ENCODE results near the gene APBB3.
"Not testable (repeated sequence)": the region's sequence is repeated elsewhere in the genome, so short reads cannot be mapped to it uniquely, and the experiment has no call there.

The APBB3 gene

DNA sequence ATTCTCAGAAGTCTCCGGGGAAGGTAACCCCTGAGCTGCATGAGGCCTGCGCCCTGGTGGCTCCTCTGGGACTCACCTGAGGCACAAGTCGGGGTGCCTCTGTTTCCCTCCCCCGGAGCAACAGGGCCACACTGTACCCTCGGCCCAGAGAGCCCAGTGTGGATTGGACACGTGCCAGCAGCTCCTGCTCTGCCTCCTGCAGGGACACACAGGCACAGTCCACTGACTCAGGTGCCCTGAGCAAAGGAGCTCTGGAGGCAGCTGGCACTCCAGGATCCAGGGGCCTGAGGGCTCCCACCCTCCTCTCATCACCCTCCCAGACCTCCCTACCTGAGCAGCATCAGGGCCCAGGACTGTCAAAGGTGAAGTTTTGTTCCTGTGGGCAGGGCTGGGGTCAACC lies 29.8 kb upstream of the APBB3 start:
- no peaks in the 10 kb centered on the region for H3K36me3 Mint-ChIP-seq (ENCODE audit: low read depth)
- H3K4me3 Mint-ChIP-seq = no peak overlapping the region
- no peaks in the 10 kb centered on the region for H3K9me3 Mint-ChIP-seq
- no peaks in the 10 kb centered on the region for H3K27me3 Mint-ChIP-seq
- intact Hi-C loops (cut with micrococcal nuclease) = loop anchor here (2.0 kb wide), 1 partner anchor 15 kb away; no protein-coding TSS in a partner anchor
- peaks cover 68% of the 10 kb centered on the region for H3K4me1 Mint-ChIP-seq (ENCODE audit: low read depth)
- H3K27ac Mint-ChIP-seq = peak overlapping the region; percentile 94

GRCh38 chr5:140593070-140593469 lies 28.7 kb upstream of the APBB3 start:
- H3K27me3 Mint-ChIP-seq; H3K9me3 Mint-ChIP-seq; H3K36me3 Mint-ChIP-seq (ENCODE audit: low read depth); intact Hi-C loops (cut with micrococcal nuclease): not testable (repeated sequence)
- H3K27ac Mint-ChIP-seq = peak overlapping the region; percentile 62
- peaks cover 79% of the 10 kb centered on the region for H3K4me1 Mint-ChIP-seq (ENCODE audit: low read depth)
- H3K4me3 Mint-ChIP-seq = peak overlapping the region; percentile 26

- peaks cover 2% of the 10 kb centered on the region for H3K9me3 Mint-ChIP-seq
- peak overlapping the region; percentile 61 for H3K4me3 Mint-ChIP-seq
- no peaks in the 10 kb centered on the region for H3K27me3 Mint-ChIP-seq
- no peaks in the 10 kb centered on the region for H3K36me3 Mint-ChIP-seq (ENCODE audit: low read depth)
- peak overlapping the region; percentile 80 for H3K27ac Mint-ChIP-seq
- peaks cover 86% of the 10 kb centered on the region for H3K4me1 Mint-ChIP-seq (ENCODE audit: low read depth)
- intact Hi-C loops (cut with micrococcal nuclease) = no loop called here
Observed at GRCh38 chr5:140591747-140592372, 27.5 kb upstream of the APBB3 start.

DNA sequence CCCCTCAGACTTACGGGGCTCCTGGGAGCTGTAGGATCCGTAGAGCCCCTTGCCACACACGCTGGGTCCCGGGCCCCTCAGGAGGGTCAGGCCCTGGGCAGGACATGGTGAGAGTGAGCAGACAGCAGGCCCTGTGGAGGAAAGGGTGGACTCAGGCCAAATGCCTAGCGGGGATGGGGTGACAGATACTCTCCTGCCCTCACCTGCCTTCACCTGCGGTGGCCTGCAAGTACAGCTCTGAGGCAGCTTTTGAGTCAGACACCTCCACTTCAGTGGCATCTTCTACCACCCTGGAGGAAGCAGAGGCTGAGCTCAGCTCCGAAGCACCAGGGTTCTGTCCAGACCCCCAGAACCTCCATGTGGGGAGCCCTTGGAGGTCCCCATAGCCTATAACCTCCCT lies 26.5 kb upstream of the APBB3 start:
- Mint-ChIP-seq H3K27me3 (no peaks in the 10 kb centered on the region), H3K9me3 (peaks cover 8% of the 10 kb centered on the region), H3K4me1 (ENCODE audit: low read depth) (peaks cover 77% of the 10 kb centered on the region), H3K4me3 (peak overlapping the region; percentile 6), H3K36me3 (ENCODE audit: low read depth) (no peaks in the 10 kb centered on the region), H3K27ac (peak overlapping the region; percentile 80)
- intact Hi-C loops (cut with micrococcal nuclease) = no loop called here

DNA sequence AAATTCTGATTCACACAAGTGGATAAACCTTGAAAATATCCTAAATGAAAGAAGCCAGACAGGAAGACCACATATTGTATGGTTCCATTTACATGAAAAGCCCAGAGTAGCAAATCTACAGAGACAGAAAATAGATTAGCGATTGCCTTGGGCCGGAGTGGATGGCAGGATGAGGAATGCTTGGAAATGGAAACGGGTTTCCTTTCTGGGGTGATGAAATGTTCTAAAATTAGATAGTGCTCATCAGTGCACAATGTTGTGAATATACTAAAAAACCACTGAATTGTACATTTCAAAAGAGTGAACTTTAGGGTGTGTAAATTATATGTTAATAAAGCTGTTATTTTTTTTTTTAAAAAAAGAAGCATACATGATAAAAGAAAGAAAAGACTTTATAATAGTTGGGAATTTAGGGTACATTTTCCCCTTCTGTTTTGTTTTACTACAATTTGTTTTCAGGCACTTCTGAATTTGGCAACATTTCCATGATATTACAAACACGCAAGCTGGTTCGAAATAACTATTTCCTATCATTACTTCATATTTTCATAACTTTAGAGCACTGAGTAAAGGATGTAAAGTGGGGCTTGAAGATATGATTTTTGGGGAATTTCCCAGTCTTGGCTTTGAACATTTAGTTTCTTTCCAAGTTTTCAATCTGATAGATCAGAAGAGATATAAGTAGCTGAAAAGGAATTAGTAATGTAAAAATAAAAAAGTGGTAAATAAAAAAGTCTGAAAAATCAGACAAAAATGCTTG lies 24.1 kb upstream of the APBB3 start:
- Mint-ChIP-seq H3K27ac (peak overlapping the region; percentile 87), H3K27me3 (no peaks in the 10 kb centered on the region), H3K9me3 (peaks cover 11% of the 10 kb centered on the region), H3K4me3 (no peak overlapping the region), H3K36me3 (ENCODE audit: low read depth) (peaks cover 1% of the 10 kb centered on the region), H3K4me1 (ENCODE audit: low read depth) (peaks cover 55% of the 10 kb centered on the region)
- intact Hi-C loops (cut with micrococcal nuclease) = no loop called here

GRCh38 chr5:140587495-140587894 lies 23.1 kb upstream of the APBB3 start:
- Mint-ChIP-seq H3K4me1 (ENCODE audit: low read depth) (peaks cover 54% of the 10 kb centered on the region), H3K9me3 (peaks cover 16% of the 10 kb centered on the region), H3K36me3 (ENCODE audit: low read depth) (peaks cover 8% of the 10 kb centered on the region), H3K27ac (peak overlapping the region; percentile 74), H3K4me3 (no peak overlapping the region), H3K27me3 (no peaks in the 10 kb centered on the region)
- intact Hi-C loops (cut with micrococcal nuclease) = no loop called here

GRCh38 chr5:140579188-140579747 lies 14.9 kb upstream of the APBB3 start:
- H3K4me1 Mint-ChIP-seq (ENCODE audit: low read depth) = peaks cover 48% of the 10 kb centered on the region
- H3K36me3 Mint-ChIP-seq (ENCODE audit: low read depth); H3K27ac Mint-ChIP-seq; H3K4me3 Mint-ChIP-seq; H3K27me3 Mint-ChIP-seq; H3K9me3 Mint-ChIP-seq: not testable (repeated sequence)
- intact Hi-C loops (cut with micrococcal nuclease) = loop anchor here (5.0 kb wide), 1 partner anchor 33 kb away; no protein-coding TSS in a partner anchor

DNA sequence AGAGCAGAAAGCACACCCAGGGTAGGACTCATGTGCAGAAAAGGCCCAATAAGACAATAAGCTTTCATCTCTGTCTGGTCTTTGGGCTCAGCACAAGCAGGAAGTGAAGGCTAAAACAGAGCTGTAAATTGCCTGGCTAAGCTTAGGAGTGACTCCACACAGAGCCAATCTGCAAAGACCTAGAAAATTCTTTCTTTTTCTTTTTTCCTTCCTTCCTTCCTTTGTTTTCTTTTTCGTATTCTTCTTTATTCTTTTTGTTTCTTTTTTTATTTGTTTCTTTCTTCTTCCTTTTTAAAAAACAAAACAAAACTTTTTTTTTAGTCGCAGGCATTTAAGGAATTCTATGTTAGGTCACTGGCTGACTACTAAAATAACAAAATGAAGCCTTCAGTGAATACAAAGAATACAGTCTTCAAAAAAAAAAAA lies 12.4 kb upstream of the APBB3 start:
- H3K27me3 Mint-ChIP-seq = no peaks in the 10 kb centered on the region
- peaks cover 47% of the 10 kb centered on the region for H3K4me1 Mint-ChIP-seq (ENCODE audit: low read depth)
- intact Hi-C loops (cut with micrococcal nuclease) = loop anchor here (5.0 kb wide), 1 partner anchor 36 kb away; no protein-coding TSS in a partner anchor
- no peaks in the 10 kb centered on the region for H3K36me3 Mint-ChIP-seq (ENCODE audit: low read depth)
- no peaks in the 10 kb centered on the region for H3K9me3 Mint-ChIP-seq
- H3K4me3 Mint-ChIP-seq = no peak overlapping the region
- peak overlapping the region; percentile 88 for H3K27ac Mint-ChIP-seq

DNA sequence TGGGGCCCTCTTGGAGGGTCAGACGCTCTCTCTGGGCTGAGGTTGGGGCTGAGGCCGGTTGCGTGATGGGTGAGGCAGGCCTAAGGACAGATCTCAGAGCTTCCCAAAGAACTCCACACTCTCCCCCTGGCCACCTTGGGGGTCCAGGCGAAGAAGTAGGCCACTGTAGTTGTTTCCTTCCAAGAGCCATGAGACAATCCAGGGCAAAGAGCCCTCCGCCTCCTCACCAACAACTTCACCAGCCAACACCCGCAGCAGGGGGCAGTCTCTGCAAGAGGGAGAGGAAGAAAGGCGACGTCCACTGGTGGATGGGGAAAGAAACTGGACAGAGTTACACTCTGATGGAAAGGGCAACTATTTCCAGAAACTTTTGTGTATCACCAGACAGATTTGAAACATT lies 10.9 kb upstream of the APBB3 start:
- intact Hi-C loops (cut with micrococcal nuclease) = loop anchor here (1.0 to 5.0 kb wide), 2 partner anchors 37 to 60 kb away; no protein-coding TSS in a partner anchor
- H3K9me3 Mint-ChIP-seq = no peaks in the 10 kb centered on the region
- peaks cover 38% of the 10 kb centered on the region for H3K4me1 Mint-ChIP-seq (ENCODE audit: low read depth)
- no peaks in the 10 kb centered on the region for H3K27me3 Mint-ChIP-seq
- H3K36me3 Mint-ChIP-seq (ENCODE audit: low read depth) = peaks cover 11% of the 10 kb centered on the region
- H3K4me3 Mint-ChIP-seq = no peak overlapping the region
- peak overlapping the region; percentile 63 for H3K27ac Mint-ChIP-seq

DNA sequence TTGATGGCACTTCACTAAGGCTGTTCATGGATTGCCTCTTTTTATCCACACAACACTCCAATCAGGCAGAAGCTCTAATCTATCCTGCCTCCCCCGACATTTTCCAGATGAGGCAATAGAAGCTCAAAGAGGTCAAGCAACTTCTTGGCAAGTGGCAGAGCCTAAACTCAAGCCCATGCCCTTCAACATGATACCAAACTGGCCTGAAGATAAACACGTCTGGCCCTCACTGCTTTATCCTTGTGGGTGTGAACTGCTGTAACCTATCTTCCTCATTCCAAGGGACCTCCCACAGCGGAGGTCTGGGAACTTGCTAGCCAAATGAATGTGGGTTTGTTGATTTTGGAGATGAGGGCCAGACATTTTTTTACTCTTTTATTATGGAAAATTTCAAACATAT lies 9.8 kb upstream of the APBB3 start:
- Mint-ChIP-seq H3K9me3 (no peaks in the 10 kb centered on the region), H3K27ac (peak overlapping the region; percentile 37), H3K36me3 (ENCODE audit: low read depth) (peaks cover 14% of the 10 kb centered on the region), H3K4me1 (ENCODE audit: low read depth) (peaks cover 45% of the 10 kb centered on the region), H3K27me3 (no peaks in the 10 kb centered on the region), H3K4me3 (no peak overlapping the region)
- intact Hi-C loops (cut with micrococcal nuclease) = no loop called here

GRCh38 chr5:140573683-140574082 lies 9.3 kb upstream of the APBB3 start:
- H3K4me1 Mint-ChIP-seq (ENCODE audit: low read depth) = peaks cover 50% of the 10 kb centered on the region
- no peaks in the 10 kb centered on the region for H3K27me3 Mint-ChIP-seq
- H3K9me3 Mint-ChIP-seq = no peaks in the 10 kb centered on the region
- peaks cover 16% of the 10 kb centered on the region for H3K36me3 Mint-ChIP-seq (ENCODE audit: low read depth)
- H3K27ac Mint-ChIP-seq = peak overlapping the region; percentile 37
- intact Hi-C loops (cut with micrococcal nuclease) = no loop called here
- no peak overlapping the region for H3K4me3 Mint-ChIP-seq

DNA sequence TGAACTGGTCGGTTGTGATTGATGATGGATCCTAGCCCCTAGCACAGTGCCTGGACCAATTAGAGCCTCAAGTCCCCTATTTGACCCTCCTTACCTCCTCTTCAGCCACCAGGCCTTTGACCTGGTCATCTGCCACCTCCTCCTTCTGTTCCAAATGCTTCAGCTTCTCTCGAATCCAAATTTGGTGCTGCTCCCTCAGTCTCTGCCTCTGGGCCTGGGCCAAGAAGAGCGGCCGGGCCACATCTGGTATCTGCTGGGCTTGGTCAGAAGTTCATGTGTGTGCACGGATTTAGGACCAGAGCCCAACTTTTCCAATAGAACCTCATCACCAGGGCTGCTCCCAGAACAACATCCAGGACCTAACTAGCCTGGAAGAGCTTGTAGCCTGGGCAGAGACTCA lies 6.7 kb upstream of the APBB3 start:
- Mint-ChIP-seq H3K4me3 (no peak overlapping the region), H3K9me3 (no peaks in the 10 kb centered on the region), H3K36me3 (ENCODE audit: low read depth) (peaks cover 42% of the 10 kb centered on the region), H3K4me1 (ENCODE audit: low read depth) (peaks cover 65% of the 10 kb centered on the region), H3K27ac (peak overlapping the region; percentile 28), H3K27me3 (no peaks in the 10 kb centered on the region)
- intact Hi-C loops (cut with micrococcal nuclease) = no loop called here

DNA sequence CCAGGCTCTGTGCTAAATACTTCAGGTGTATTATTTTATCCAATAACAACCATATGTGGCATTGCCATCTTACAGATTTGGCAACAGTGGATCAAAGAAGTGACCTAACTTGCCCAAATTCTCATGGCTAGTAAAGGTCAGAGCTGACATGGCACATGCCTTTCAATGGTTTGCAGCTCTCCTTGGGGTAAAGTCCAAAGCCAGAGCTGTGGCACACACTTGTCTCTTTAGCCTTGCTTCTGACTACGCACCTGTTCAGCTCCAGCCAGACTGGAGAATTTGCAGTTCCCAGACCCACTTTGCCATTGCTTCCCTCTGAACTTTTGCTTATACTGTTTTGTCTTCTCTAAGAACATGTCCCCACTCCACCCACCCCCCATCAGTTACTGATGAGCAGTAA lies 6.1 kb upstream of the APBB3 start:
- H3K9me3 Mint-ChIP-seq = no peaks in the 10 kb centered on the region
- H3K27ac Mint-ChIP-seq = peak overlapping the region; percentile 84
- no peaks in the 10 kb centered on the region for H3K27me3 Mint-ChIP-seq
- peaks cover 47% of the 10 kb centered on the region for H3K36me3 Mint-ChIP-seq (ENCODE audit: low read depth)
- H3K4me3 Mint-ChIP-seq = no peak overlapping the region
- intact Hi-C loops (cut with micrococcal nuclease) = no loop called here
- H3K4me1 Mint-ChIP-seq (ENCODE audit: low read depth) = peaks cover 65% of the 10 kb centered on the region

GRCh38 chr5:140570058-140570457 lies 5.7 kb upstream of the APBB3 start:
- intact Hi-C loops (cut with micrococcal nuclease) = no loop called here
- peaks cover 65% of the 10 kb centered on the region for H3K4me1 Mint-ChIP-seq (ENCODE audit: low read depth)
- no peaks in the 10 kb centered on the region for H3K27me3 Mint-ChIP-seq
- peaks cover 51% of the 10 kb centered on the region for H3K36me3 Mint-ChIP-seq (ENCODE audit: low read depth)
- H3K9me3 Mint-ChIP-seq = no peaks in the 10 kb centered on the region
- H3K27ac Mint-ChIP-seq = peak overlapping the region; percentile 84
- H3K4me3 Mint-ChIP-seq = no peak overlapping the region

All from dendritic cell treated with granulocyte-macrophage colony-stimulating factor and Interleukin-4, amounts not matched to agents 40 ng/mL and 50 ng/mL, for 4 days (primary cell).